Measurements from ENCODE around the gene ANXA1. TPM values are rescaled to one million over a fixed set of nuclear protein-coding genes. Genes with fewer than 3 reads are reported as not detected.

Gene ANXA1
- total RNA-seq, 1 experiment from 2014 or later, result 72.0 TPM

GRCh38 chr9:73180403-73180802 lies 28.7 kb downstream of the ANXA1 start:
- Histone ChIP-seq H3K4me3 (ENCODE audit: low read depth in 2 of 2, low read length in 2 of 2) (no peak overlapping the region), H3K9me3 (ENCODE audit: control insufficient read depth, insufficient read depth, low read depth, low read length) (no peaks in the 10 kb centered on the region), H3K27ac (ENCODE audit: low read length) (no peak overlapping the region), H3K27me3 (ENCODE audit: control insufficient read depth, insufficient read depth, low read length) (no peaks in the 10 kb centered on the region), H3K36me3 (ENCODE audit: control insufficient read depth, insufficient read depth, low read length) (no peaks in the 10 kb centered on the region), H3K4me1 (ENCODE audit: control insufficient read depth, insufficient read depth, low read length) (no peaks in the 10 kb centered on the region)
- ATAC-seq (no peak), DNase-seq (ENCODE audit: low read depth, low spot score) (no peak)
- in situ Hi-C loops (cut with HindIII; ENCODE audit: low pct_unique_long_range_greater_than_20kb, low sequenced_read_pairs) (no loop called here), intact Hi-C loops (cut with micrococcal nuclease; ENCODE audit: unreplicated experiment) (loop anchor here (2.0 to 5.0 kb wide), 4 partner anchors 74 to 328 kb away; no protein-coding TSS in a partner anchor)
- POLR2A ChIA-PET, result no interaction called here
- BruUV-seq (replicated peaks), result no TSS peak
- no peak for TF ChIP-seq REST (IDR thresholded peaks at IDR 0.05; ENCODE audit: insufficient read depth in 1 of 2, low read depth in 2 of 2, low read length in 1 of 2)
- TF ChIP-seq SIN3A (IDR thresholded peaks at IDR 0.05; ENCODE audit: borderline replicate concordance, insufficient read depth, low read depth, low read length), result no peak
- no peak for TF ChIP-seq POLR2AphosphoS5 (IDR thresholded peaks at IDR 0.05; ENCODE audit: low read depth, low read length)
- no peak for TF ChIP-seq TCF7L2 (IDR thresholded peaks at IDR 0.05; ENCODE audit: low read depth, low read length)
- CTCF ChIA-PET, result no interaction called here

DNA sequence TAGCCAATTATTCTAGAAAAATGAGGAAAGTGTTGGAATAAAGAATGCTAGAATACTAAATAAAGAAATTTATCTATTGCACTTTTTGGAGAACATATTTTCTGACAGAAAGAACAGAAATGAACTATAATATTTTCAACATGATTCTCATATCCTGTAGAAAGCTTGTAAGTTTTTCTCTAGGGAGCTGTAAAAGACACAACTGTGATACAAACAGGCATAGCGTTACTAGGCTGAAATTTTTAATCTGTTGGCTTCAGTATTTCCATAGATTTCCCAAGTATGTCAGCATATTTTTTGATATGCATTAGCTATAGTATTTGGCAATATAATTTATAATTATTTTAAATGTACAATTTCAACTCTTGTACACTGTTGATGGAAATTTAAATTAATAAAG lies 31.3 kb downstream of the ANXA1 start:
- no peaks in the 10 kb centered on the region for H3K27me3 ChIP-seq (ENCODE audit: control insufficient read depth, insufficient read depth, low read length)
- in situ Hi-C loops (cut with HindIII; ENCODE audit: low pct_unique_long_range_greater_than_20kb, low sequenced_read_pairs), result no loop called here
- no peak for TF ChIP-seq TCF7L2 (IDR thresholded peaks at IDR 0.05; ENCODE audit: low read depth, low read length)
- intact Hi-C loops (cut with micrococcal nuclease; ENCODE audit: unreplicated experiment), result loop anchor here (5.0 kb wide), 3 partner anchors 101 to 331 kb away; no protein-coding TSS in a partner anchor
- ATAC-seq (no peak), DNase-seq (ENCODE audit: low read depth, low spot score) (no peak)
- BruUV-seq (replicated peaks), result no TSS peak
- H3K4me3 ChIP-seq (ENCODE audit: low read depth in 2 of 2, low read length in 2 of 2), result no peak overlapping the region
- CTCF ChIA-PET, result interaction anchor here (0.6 kb wide), 1 partner anchor 317 kb away, joined by 3 read pairs; no protein-coding TSS in a partner anchor
- POLR2A ChIA-PET, result no interaction called here
- H3K9me3 ChIP-seq (ENCODE audit: control insufficient read depth, insufficient read depth, low read depth, low read length), result no peaks in the 10 kb centered on the region
- no peak overlapping the region for H3K27ac ChIP-seq (ENCODE audit: low read length)
- H3K4me1 ChIP-seq (ENCODE audit: control insufficient read depth, insufficient read depth, low read length), result no peaks in the 10 kb centered on the region
- H3K36me3 ChIP-seq (ENCODE audit: control insufficient read depth, insufficient read depth, low read length), result no peaks in the 10 kb centered on the region

DNA sequence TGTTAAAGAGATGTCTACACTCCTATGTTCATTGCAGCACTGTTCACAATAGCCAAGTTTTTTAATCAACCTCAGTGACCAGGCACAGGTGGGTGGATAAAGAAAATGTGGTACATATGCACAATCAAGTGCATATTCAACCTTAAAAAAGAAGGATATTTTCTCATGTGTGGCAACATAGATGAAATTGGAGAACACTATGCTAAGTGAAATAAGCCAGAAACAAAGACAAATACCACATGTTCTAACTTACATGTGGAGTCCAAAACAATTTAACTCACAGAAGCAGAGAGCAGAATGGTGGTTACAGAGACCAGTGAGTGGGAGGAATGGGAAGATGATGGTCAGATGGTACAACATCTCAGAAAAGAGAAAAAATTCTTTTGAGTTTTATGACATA lies 31.8 kb downstream of the ANXA1 start:
- Histone ChIP-seq H3K36me3 (ENCODE audit: control insufficient read depth, insufficient read depth, low read length) (no peaks in the 10 kb centered on the region), H3K4me1 (ENCODE audit: control insufficient read depth, insufficient read depth, low read length) (no peaks in the 10 kb centered on the region), H3K27ac (ENCODE audit: low read length) (no peak overlapping the region), H3K9me3 (ENCODE audit: control insufficient read depth, insufficient read depth, low read depth, low read length) (no peaks in the 10 kb centered on the region), H3K27me3 (ENCODE audit: control insufficient read depth, insufficient read depth, low read length) (no peaks in the 10 kb centered on the region), H3K4me3 (ENCODE audit: low read depth in 2 of 2, low read length in 2 of 2) (no peak overlapping the region)
- ChIA-PET POLR2A (no interaction called here), CTCF (no interaction called here)
- intact Hi-C loops (cut with micrococcal nuclease; ENCODE audit: unreplicated experiment) (loop anchor here (5.0 kb wide), 3 partner anchors 101 to 331 kb away; no protein-coding TSS in a partner anchor), in situ Hi-C loops (cut with HindIII; ENCODE audit: low pct_unique_long_range_greater_than_20kb, low sequenced_read_pairs) (no loop called here)
- ATAC-seq (no peak), DNase-seq (ENCODE audit: low read depth, low spot score) (no peak)
- TF ChIP-seq TCF7L2 (IDR thresholded peaks at IDR 0.05; ENCODE audit: low read depth, low read length), result no peak
- no peak for TF ChIP-seq SIN3A (IDR thresholded peaks at IDR 0.05; ENCODE audit: borderline replicate concordance, insufficient read depth, low read depth, low read length)
- no peak for TF ChIP-seq REST (IDR thresholded peaks at IDR 0.05; ENCODE audit: insufficient read depth in 1 of 2, low read depth in 2 of 2, low read length in 1 of 2)
- no peak for TF ChIP-seq POLR2AphosphoS5 (IDR thresholded peaks at IDR 0.05; ENCODE audit: low read depth, low read length)
- TF ChIP-seq, protein P1, sequence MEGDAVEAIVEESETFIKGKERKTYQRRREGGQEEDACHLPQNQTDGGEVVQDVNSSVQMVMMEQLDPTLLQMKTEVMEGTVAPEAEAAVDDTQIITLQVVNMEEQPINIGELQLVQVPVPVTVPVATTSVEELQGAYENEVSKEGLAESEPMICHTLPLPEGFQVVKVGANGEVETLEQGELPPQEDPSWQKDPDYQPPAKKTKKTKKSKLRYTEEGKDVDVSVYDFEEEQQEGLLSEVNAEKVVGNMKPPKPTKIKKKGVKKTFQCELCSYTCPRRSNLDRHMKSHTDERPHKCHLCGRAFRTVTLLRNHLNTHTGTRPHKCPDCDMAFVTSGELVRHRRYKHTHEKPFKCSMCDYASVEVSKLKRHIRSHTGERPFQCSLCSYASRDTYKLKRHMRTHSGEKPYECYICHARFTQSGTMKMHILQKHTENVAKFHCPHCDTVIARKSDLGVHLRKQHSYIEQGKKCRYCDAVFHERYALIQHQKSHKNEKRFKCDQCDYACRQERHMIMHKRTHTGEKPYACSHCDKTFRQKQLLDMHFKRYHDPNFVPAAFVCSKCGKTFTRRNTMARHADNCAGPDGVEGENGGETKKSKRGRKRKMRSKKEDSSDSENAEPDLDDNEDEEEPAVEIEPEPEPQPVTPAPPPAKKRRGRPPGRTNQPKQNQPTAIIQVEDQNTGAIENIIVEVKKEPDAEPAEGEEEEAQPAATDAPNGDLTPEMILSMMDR (IDR thresholded peaks at IDR 0.05), result no peak
- no TSS peak for BruUV-seq (replicated peaks)

Data from Panc1 (cell line).